Measurements from ENCODE around the gene ROBO1. TPM values are rescaled to one million over a fixed set of nuclear protein-coding genes. Genes with fewer than 3 reads are reported as not detected.

ROBO1 gene
- total RNA-seq, 1 donor from 2014 or later: 31.7 TPM

DNA sequence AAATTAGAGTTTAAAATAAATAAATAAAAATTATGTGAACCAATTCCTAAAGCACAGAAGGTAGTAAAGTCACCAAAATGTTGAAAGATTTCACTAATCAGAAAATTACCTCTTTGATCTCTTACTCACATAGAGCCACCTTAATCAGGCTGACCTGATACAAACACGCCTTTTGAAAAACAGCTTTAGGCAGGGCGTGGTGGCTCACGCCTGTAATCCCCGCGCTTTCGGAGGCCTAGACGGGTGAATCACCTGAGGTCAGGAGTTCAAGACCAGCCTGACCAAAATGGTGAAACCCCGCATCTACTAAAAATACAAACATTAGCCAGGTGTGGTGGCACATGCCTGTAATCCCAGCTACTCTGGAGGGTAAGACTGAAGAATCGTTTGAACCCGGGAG is 1197.3 kb downstream of the ROBO1 start:
- Histone ChIP-seq H3K36me3 (ENCODE audit: control insufficient read depth, insufficient read depth, low read length) (no peaks in the 10 kb centered on the region), H3K27me3 (ENCODE audit: control insufficient read depth, insufficient read depth, low read length) (no peaks in the 10 kb centered on the region), H3K4me3 (ENCODE audit: low read depth, low read length) (no peak overlapping the region)
- TF ChIP-seq, protein P1, sequence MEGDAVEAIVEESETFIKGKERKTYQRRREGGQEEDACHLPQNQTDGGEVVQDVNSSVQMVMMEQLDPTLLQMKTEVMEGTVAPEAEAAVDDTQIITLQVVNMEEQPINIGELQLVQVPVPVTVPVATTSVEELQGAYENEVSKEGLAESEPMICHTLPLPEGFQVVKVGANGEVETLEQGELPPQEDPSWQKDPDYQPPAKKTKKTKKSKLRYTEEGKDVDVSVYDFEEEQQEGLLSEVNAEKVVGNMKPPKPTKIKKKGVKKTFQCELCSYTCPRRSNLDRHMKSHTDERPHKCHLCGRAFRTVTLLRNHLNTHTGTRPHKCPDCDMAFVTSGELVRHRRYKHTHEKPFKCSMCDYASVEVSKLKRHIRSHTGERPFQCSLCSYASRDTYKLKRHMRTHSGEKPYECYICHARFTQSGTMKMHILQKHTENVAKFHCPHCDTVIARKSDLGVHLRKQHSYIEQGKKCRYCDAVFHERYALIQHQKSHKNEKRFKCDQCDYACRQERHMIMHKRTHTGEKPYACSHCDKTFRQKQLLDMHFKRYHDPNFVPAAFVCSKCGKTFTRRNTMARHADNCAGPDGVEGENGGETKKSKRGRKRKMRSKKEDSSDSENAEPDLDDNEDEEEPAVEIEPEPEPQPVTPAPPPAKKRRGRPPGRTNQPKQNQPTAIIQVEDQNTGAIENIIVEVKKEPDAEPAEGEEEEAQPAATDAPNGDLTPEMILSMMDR (IDR thresholded peaks at IDR 0.05; ENCODE audit: insufficient read depth, low read length, poor library complexity, severe bottlenecking): no peak
- DNase-seq (ENCODE audit: low read depth): no peak

DNA sequence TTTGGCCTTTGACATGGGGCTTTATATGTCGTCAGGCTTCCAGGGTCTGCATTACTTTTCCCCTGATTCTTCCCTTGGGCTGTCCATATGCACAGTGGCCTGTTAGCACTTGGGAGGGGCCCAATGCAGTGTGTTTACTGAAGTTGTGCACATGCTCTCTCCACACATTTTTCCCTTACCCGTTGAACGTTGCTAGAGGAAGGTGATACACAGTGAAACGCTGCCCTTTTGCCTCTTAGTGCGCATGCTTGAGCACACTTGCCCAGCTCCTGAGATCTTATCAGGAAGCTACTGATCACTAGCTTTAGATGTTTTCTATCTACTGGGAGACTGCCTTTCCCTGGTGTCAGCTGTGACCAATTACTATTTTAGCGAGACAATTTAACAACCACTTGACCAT is 1198.0 kb downstream of the ROBO1 start:
- TF ChIP-seq, protein P1 (IDR thresholded peaks at IDR 0.05; ENCODE audit: insufficient read depth, low read length, poor library complexity, severe bottlenecking): no peak
- no peak overlapping the region for H3K4me3 ChIP-seq (ENCODE audit: low read depth, low read length)
- H3K27me3 ChIP-seq (ENCODE audit: control insufficient read depth, insufficient read depth, low read length): no peaks in the 10 kb centered on the region
- DNase-seq (ENCODE audit: low read depth): no peak
- no peaks in the 10 kb centered on the region for H3K36me3 ChIP-seq (ENCODE audit: control insufficient read depth, insufficient read depth, low read length)

DNA sequence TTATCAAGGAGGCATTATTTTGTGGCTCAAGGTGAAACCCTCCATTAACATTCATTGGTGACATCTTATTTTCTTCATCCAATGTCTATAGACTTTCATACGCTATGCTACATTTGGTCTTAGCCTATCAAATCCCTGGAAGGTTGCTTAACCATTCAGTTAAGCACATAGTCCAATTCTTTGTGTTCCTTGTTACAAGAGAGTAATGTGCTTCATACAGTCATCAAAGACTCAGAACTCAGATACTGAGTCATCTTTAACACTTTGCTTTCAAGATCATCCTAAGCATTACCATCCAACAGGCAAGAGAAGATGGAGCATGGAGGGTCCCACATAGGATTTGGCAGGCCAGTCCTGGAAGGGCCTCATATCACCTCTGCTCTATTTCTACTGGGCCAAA is 1202.1 kb downstream of the ROBO1 start:
- TF ChIP-seq, protein P1 (IDR thresholded peaks at IDR 0.05; ENCODE audit: insufficient read depth, low read length, poor library complexity, severe bottlenecking): no peak
- DNase-seq (ENCODE audit: low read depth): no peak
- Histone ChIP-seq H3K4me3 (ENCODE audit: low read depth, low read length) (no peak overlapping the region), H3K27me3 (ENCODE audit: control insufficient read depth, insufficient read depth, low read length) (no peaks in the 10 kb centered on the region), H3K36me3 (ENCODE audit: control insufficient read depth, insufficient read depth, low read length) (no peaks in the 10 kb centered on the region)

DNA sequence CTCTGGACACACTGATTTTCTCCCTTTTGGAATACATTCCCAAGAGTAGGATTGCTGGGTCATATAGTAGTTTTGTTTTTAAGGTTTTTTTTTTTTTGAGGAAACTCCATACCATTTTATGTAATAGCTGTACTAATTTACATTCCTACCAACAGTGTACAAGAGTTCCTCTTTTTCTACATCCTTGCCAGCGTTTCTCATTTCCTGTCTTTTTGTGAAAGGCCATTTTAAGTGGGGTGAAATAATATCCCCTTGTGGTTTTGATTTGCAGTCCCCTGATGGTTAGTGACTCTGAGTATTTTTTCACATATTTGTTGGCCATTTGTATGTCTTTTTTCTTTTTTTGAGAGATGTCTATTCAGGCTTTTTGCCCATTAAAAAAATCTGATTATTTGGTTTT is 1205.5 kb downstream of the ROBO1 start:
- H3K4me3 ChIP-seq (ENCODE audit: low read depth, low read length): no peak overlapping the region
- H3K27me3 ChIP-seq (ENCODE audit: control insufficient read depth, insufficient read depth, low read length): no peaks in the 10 kb centered on the region
- no peak for DNase-seq (ENCODE audit: low read depth)
- TF ChIP-seq, protein P1 (IDR thresholded peaks at IDR 0.05; ENCODE audit: insufficient read depth, low read length, poor library complexity, severe bottlenecking): no peak
- no peaks in the 10 kb centered on the region for H3K36me3 ChIP-seq (ENCODE audit: control insufficient read depth, insufficient read depth, low read length)
